Chondrocyte (in vitro differentiated cells): ENCODE measurements around the gene MIB2. TPM values are rescaled to one million over a fixed set of nuclear protein-coding genes. Genes with fewer than 3 reads are reported as not detected.

Source experiments
- DNase-seq: peaks from one replicate; pipeline ENCODE4 v3.0.0; 2021; ENCODE audit warnings: mixed read lengths, low spot score
- H3K27ac Mint-ChIP-seq: one replicate; pipeline ENCODE4 v1.8.0; 2021; ENCODE audit warnings: mild to moderate bottlenecking, moderate library complexity, mixed read lengths; ENCODE audit not compliant: unreplicated experiment
- H3K27me3 Mint-ChIP-seq: 2 replicates; pipeline ENCODE4 v1.8.0; 2021; ENCODE audit warnings: low read depth, mixed read lengths
- H3K36me3 Mint-ChIP-seq: 2 replicates; pipeline ENCODE4 v1.8.0; 2021; ENCODE audit warnings: low read depth, mixed read lengths
- H3K4me1 Mint-ChIP-seq: 2 replicates; pipeline ENCODE4 v1.8.0; 2021; ENCODE audit warnings: low read depth, mild to moderate bottlenecking, mixed read lengths
- H3K4me3 Mint-ChIP-seq: one replicate; pipeline ENCODE4 v1.8.0; 2021; ENCODE audit warnings: mild to moderate bottlenecking, moderate library complexity, mixed read lengths; ENCODE audit not compliant: unreplicated experiment
- H3K9me3 Mint-ChIP-seq: 2 replicates; pipeline ENCODE4 v1.8.0; 2021; ENCODE audit warnings: low read depth, mixed read lengths
- CTCF ChIP-seq: fragments of 200-600 bp; sonication (generic); IDR thresholded peaks from 2 replicates; pipeline ENCODE4 v1.5.0; 2021; ENCODE audit warnings: antibody characterized with exemption, mild to moderate bottlenecking, moderate library complexity
- total RNA-seq: library from RNA; stranded (reverse); gene quantifications from 3 replicates; pipeline ENCODE4 v1.2.1, GENCODE V29; 2021

Gene MIB2
- total RNA-seq, 1 donor from 2014 or later: 73.8 TPM

- no peaks in the 10 kb centered on the region for H3K36me3 Mint-ChIP-seq
- H3K4me1 Mint-ChIP-seq: peaks cover 2% of the 10 kb centered on the region
- H3K27me3 Mint-ChIP-seq: no peaks in the 10 kb centered on the region
- no peak overlapping the region for H3K27ac Mint-ChIP-seq
- TF ChIP-seq CTCF: no peak
- H3K4me3 Mint-ChIP-seq: no peak overlapping the region
- H3K9me3 Mint-ChIP-seq: no peaks in the 10 kb centered on the region
- peak; percentile 91 for DNase-seq
Observed at GRCh38 chr1:1626207-1627141, 11.2 kb downstream of the MIB2 start.

- no peak overlapping the region for H3K27ac Mint-ChIP-seq
- no peak for TF ChIP-seq CTCF
- DNase-seq: no peak
- H3K27me3 Mint-ChIP-seq: no peaks in the 10 kb centered on the region
- H3K36me3 Mint-ChIP-seq: no peaks in the 10 kb centered on the region
- H3K4me3 Mint-ChIP-seq: no peak overlapping the region
- no peaks in the 10 kb centered on the region for H3K4me1 Mint-ChIP-seq
- no peaks in the 10 kb centered on the region for H3K9me3 Mint-ChIP-seq
Observed at GRCh38 chr1:1627261-1627828, 12.0 kb downstream of the MIB2 start.

GRCh38 chr1:1627829-1628753, 12.8 kb downstream of the MIB2 start:
- Mint-ChIP-seq H3K4me1 (no peaks in the 10 kb centered on the region), H3K36me3 (no peaks in the 10 kb centered on the region), H3K9me3 (no peaks in the 10 kb centered on the region), H3K27me3 (no peaks in the 10 kb centered on the region), H3K27ac (no peak overlapping the region), H3K4me3 (no peak overlapping the region)
- DNase-seq: peak; percentile 92
- TF ChIP-seq CTCF: no peak

- TF ChIP-seq CTCF: no peak
- Mint-ChIP-seq H3K27me3 (no peaks in the 10 kb centered on the region), H3K4me3 (no peak overlapping the region), H3K36me3 (no peaks in the 10 kb centered on the region), H3K9me3 (no peaks in the 10 kb centered on the region), H3K4me1 (no peaks in the 10 kb centered on the region), H3K27ac (no peak overlapping the region)
- DNase-seq: no peak
Observed at GRCh38 chr1:1628754-1629429, 13.6 kb downstream of the MIB2 start.
